Glutamatergic neuron (in vitro differentiated cells): ENCODE measurements around the gene SKI. TPM values are rescaled to one million over a fixed set of nuclear protein-coding genes. Genes with fewer than 3 reads are reported as not detected.

Experiments
- DNase-seq: peaks from one replicate; pipeline ENCODE4 v3.0.0; 2022
- H3K27ac Mint-ChIP-seq: one replicate; pipeline ENCODE4 v1.8.0; 2020; ENCODE audit warnings: mild to moderate bottlenecking, mixed read lengths, inconsistent platforms; ENCODE audit not compliant: unreplicated experiment
- H3K27me3 Mint-ChIP-seq: one replicate; pipeline ENCODE4 v1.8.0; 2020; ENCODE audit warnings: mild to moderate bottlenecking, moderate library complexity, mixed read lengths, inconsistent platforms; ENCODE audit not compliant: unreplicated experiment
- H3K36me3 Mint-ChIP-seq: one replicate; pipeline ENCODE4 v1.8.0; 2020; ENCODE audit warnings: mild to moderate bottlenecking, mixed read lengths, inconsistent platforms; ENCODE audit not compliant: unreplicated experiment
- H3K4me1 Mint-ChIP-seq: one replicate; pipeline ENCODE4 v1.8.0; 2020; ENCODE audit warnings: mild to moderate bottlenecking, low read depth, mixed read lengths, inconsistent platforms; ENCODE audit not compliant: unreplicated experiment
- H3K4me3 Mint-ChIP-seq: one replicate; pipeline ENCODE4 v1.8.0; 2020; ENCODE audit warnings: mild to moderate bottlenecking, mixed read lengths, inconsistent platforms; ENCODE audit not compliant: unreplicated experiment
- H3K9me3 Mint-ChIP-seq: one replicate; pipeline ENCODE4 v1.8.0; 2020; ENCODE audit warnings: mild to moderate bottlenecking, moderate library complexity, mixed read lengths, inconsistent platforms; ENCODE audit not compliant: unreplicated experiment
- total RNA-seq: library from RNA; stranded (reverse); fragmentation: NEBNext Ultra II Directional; extraction: Animal tissue kit (Norgen Biotek cat#: 25700); gene quantifications from one replicate; pipeline ENCODE4 v1.2.1, GENCODE V29; 2021; ENCODE audit not compliant: unreplicated experiment
- TF ChIP-seq, protein P1 (sequence below): fragments of 200-600 bp; sonication (generic); IDR thresholded peaks from one replicate; pipeline ENCODE4 v1.5.0; 2021; ENCODE audit not compliant: partially characterized antibody, unreplicated experiment

SKI gene
- total RNA-seq, 1 donor from 2014 or later, result 143 TPM

- H3K36me3 Mint-ChIP-seq, result no peaks in the 10 kb centered on the region
- peaks cover 2% of the 10 kb centered on the region for H3K4me1 Mint-ChIP-seq
- peaks cover 3% of the 10 kb centered on the region for H3K9me3 Mint-ChIP-seq
- TF ChIP-seq, protein P1, sequence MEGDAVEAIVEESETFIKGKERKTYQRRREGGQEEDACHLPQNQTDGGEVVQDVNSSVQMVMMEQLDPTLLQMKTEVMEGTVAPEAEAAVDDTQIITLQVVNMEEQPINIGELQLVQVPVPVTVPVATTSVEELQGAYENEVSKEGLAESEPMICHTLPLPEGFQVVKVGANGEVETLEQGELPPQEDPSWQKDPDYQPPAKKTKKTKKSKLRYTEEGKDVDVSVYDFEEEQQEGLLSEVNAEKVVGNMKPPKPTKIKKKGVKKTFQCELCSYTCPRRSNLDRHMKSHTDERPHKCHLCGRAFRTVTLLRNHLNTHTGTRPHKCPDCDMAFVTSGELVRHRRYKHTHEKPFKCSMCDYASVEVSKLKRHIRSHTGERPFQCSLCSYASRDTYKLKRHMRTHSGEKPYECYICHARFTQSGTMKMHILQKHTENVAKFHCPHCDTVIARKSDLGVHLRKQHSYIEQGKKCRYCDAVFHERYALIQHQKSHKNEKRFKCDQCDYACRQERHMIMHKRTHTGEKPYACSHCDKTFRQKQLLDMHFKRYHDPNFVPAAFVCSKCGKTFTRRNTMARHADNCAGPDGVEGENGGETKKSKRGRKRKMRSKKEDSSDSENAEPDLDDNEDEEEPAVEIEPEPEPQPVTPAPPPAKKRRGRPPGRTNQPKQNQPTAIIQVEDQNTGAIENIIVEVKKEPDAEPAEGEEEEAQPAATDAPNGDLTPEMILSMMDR, result no peak
- no peak for DNase-seq
- H3K27me3 Mint-ChIP-seq, result peaks cover 8% of the 10 kb centered on the region
- H3K27ac Mint-ChIP-seq, result no peak overlapping the region
- no peak overlapping the region for H3K4me3 Mint-ChIP-seq
These were observed 107.8 kb downstream of the SKI start for GRCh38 chr1:2335721-2336455.

DNA sequence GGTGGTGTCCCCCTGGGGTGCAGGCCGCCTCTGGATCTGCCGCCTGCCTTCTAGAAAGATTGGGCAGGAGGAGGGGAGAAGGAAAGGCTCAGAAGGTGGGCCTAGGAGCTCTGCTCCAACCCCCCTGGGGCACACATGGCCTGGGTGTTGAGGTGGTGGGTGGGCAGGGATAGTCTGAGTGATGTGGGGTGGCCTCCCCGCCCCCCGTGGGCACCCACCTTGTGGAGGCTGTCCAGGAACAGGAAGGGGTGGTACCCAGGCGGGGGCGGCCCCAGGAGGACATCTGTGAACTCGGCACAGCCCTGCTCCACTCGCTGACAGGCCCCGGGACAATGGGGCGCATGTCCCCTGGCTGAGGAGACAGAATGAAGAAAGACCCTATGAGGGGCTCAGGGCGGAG, 108.4 kb downstream of the SKI start:
- no peak overlapping the region for H3K27ac Mint-ChIP-seq
- H3K4me1 Mint-ChIP-seq, result peaks cover 2% of the 10 kb centered on the region
- peaks cover 8% of the 10 kb centered on the region for H3K27me3 Mint-ChIP-seq
- no peak overlapping the region for H3K4me3 Mint-ChIP-seq
- peaks cover 3% of the 10 kb centered on the region for H3K9me3 Mint-ChIP-seq
- no peaks in the 10 kb centered on the region for H3K36me3 Mint-ChIP-seq
- TF ChIP-seq, protein P1, result no peak
- DNase-seq, result no peak

DNA sequence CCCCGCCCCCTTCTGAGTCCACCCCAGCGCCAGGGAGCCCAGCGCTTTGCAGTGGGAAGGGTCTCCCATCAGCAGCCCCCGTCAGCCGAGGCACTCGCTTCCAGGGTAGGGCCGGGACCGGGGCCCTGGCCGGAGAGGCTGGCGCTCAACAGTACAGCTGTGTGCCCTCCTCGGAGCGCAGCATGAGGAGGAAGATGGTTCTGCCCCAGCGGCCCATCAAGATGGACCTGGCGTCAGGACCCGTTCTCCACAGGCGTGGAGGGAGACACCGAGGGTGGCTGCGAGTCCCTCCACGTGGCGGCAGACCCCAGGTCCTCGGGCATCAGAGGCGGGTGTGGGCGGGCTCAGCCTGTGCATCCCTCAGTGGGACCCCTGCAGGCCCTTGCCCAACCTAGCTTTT, 109.0 kb downstream of the SKI start:
- peaks cover 8% of the 10 kb centered on the region for H3K27me3 Mint-ChIP-seq
- peaks cover 2% of the 10 kb centered on the region for H3K4me1 Mint-ChIP-seq
- TF ChIP-seq, protein P1, result no peak
- H3K27ac Mint-ChIP-seq, result no peak overlapping the region
- peaks cover 3% of the 10 kb centered on the region for H3K9me3 Mint-ChIP-seq
- H3K4me3 Mint-ChIP-seq, result no peak overlapping the region
- no peak for DNase-seq
- H3K36me3 Mint-ChIP-seq, result no peaks in the 10 kb centered on the region

DNA sequence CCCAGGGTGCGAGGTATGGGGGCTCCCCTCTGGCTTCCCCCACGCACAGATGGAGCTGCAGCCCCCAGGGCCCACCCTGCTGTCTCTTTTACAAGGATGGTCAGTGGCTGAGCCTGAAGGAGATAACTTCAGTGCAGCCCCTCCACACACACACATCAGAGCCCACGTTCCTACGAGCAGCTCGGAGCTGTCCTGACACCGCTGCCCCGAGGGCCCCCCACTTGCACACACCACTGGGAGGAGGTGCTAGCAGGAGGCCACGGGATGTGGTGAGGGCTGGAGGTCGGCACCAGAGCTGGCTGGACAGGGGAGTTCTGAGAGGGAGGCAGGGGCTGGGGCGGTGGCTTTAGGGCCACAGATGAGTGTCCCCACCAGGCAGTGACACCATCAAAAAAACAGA, 109.4 kb downstream of the SKI start:
- no peak for DNase-seq
- peaks cover 8% of the 10 kb centered on the region for H3K27me3 Mint-ChIP-seq
- no peak overlapping the region for H3K27ac Mint-ChIP-seq

More for the DNA sequence above, 109.4 kb downstream of the SKI start:
- peaks cover 2% of the 10 kb centered on the region for H3K4me1 Mint-ChIP-seq
- H3K36me3 Mint-ChIP-seq, result no peaks in the 10 kb centered on the region
- TF ChIP-seq, protein P1, result no peak
- H3K9me3 Mint-ChIP-seq, result peaks cover 3% of the 10 kb centered on the region
- no peak overlapping the region for H3K4me3 Mint-ChIP-seq
